ENCODE measurements around the gene PALLD. TPM values are rescaled to one million over a fixed set of nuclear protein-coding genes. Genes with fewer than 3 reads are reported as not detected.
A peak's percentile ranks its signal among the peaks of the same experiment; 100 is the strongest.

The PALLD gene
- total and polyA plus RNA-seq, 2 donors (not counting 3 experiments of a cell fraction or from before 2014, with no cell fraction given): 13.4 to 48.2 TPM

- no TSS peak for BruUV-seq (replicated peaks)
- intact Hi-C loops (cut with micrococcal nuclease) (no loop called here), dilution Hi-C loops (cut with MboI; ENCODE audit: extremely low pct_ligation_motif_present, low sequenced_read_pairs) (no loop called here)
- no peaks in the 10 kb centered on the region for H3K4me1 ChIP-seq (ENCODE audit: control insufficient read depth, extremely low read depth, insufficient read depth, low read length)
- H3K9me3 ChIP-seq (replicated peaks; ENCODE audit: control insufficient read depth, insufficient read depth, low read length): no peaks in the 10 kb centered on the region
- TF ChIP-seq GATA2 (IDR thresholded peaks at IDR 0.05; ENCODE audit: insufficient read depth, insufficient read length, low read depth, low read length) (peak; percentile 81), POLR2AphosphoS5 (IDR thresholded peaks at IDR 0.05; ENCODE audit: insufficient read depth, low read depth, low read length) (no peak)
- no peaks in the 10 kb centered on the region for H3K79me2 ChIP-seq (ENCODE audit: control insufficient read depth, insufficient read depth, low read length)
- CTCF ChIA-PET: interaction anchor here (1.0 kb wide), 1 partner anchor 12 kb away, joined by 3 read pairs; no protein-coding TSS in a partner anchor
- H3K4me3 ChIP-seq (replicated peaks in 1 of 3; ENCODE audit: insufficient read depth in 1 of 3, low read depth in 1 of 3, low read length in 3 of 3): no peak overlapping the region
- no peak overlapping the region for H3K4me2 ChIP-seq (ENCODE audit: insufficient read depth, low read length)
- no peak overlapping the region for H3K27ac ChIP-seq (ENCODE audit: insufficient read depth, low read depth, low read length)
- DNase-seq (ENCODE audit: low read depth, low spot score): peak; percentile 14
- H3K9ac ChIP-seq (replicated peaks; ENCODE audit: extremely low read depth, insufficient read depth, low read length): no peak overlapping the region
- H3K36me3 ChIP-seq (ENCODE audit: control insufficient read depth in 2 of 2, extremely low read depth in 1 of 2, insufficient read depth in 2 of 2, low read length in 2 of 2): peaks cover 3 to 8% of the 10 kb centered on the region in 2 experiments
- H2AFZ ChIP-seq (ENCODE audit: low read depth, low read length): no peak overlapping the region
- no peaks in the 10 kb centered on the region for H4K20me1 ChIP-seq (replicated peaks; ENCODE audit: control insufficient read depth, extremely low read depth, insufficient read depth, low read length)
- no peaks in the 10 kb centered on the region for H3K27me3 ChIP-seq (ENCODE audit: control insufficient read depth in 2 of 2, insufficient read depth in 2 of 2, low read length in 2 of 2)
- POLR2A ChIA-PET: no interaction called here
- FAIRE-seq: no peak
- no peaks in the 10 kb centered on the region for H3K9me1 ChIP-seq (replicated peaks; ENCODE audit: control insufficient read depth, extremely low read depth, insufficient read depth, low read length)
These were observed 391.0 kb downstream of the PALLD start for GRCh38 chr4:168887809-168888208.

GRCh38 chr4:168888715-168889215, 391.9 kb downstream of the PALLD start:
- FAIRE-seq (no peak), DNase-seq (ENCODE audit: low read depth, low spot score) (no peak)
- Histone ChIP-seq H3K4me1 (ENCODE audit: control insufficient read depth, extremely low read depth, insufficient read depth, low read length) (no peaks in the 10 kb centered on the region), H3K27me3 (ENCODE audit: control insufficient read depth in 2 of 2, insufficient read depth in 2 of 2, low read length in 2 of 2) (no peaks in the 10 kb centered on the region), H3K4me3 (replicated peaks in 1 of 3; ENCODE audit: insufficient read depth in 1 of 3, low read depth in 1 of 3, low read length in 3 of 3) (no peak overlapping the region), H3K9me3 (replicated peaks; ENCODE audit: control insufficient read depth, insufficient read depth, low read length) (no peaks in the 10 kb centered on the region), H3K9me1 (replicated peaks; ENCODE audit: control insufficient read depth, extremely low read depth, insufficient read depth, low read length) (no peaks in the 10 kb centered on the region), H2AFZ (ENCODE audit: low read depth, low read length) (no peak overlapping the region), H3K9ac (replicated peaks; ENCODE audit: extremely low read depth, insufficient read depth, low read length) (no peak overlapping the region), H3K4me2 (ENCODE audit: insufficient read depth, low read length) (no peak overlapping the region), H3K36me3 (ENCODE audit: control insufficient read depth in 2 of 2, extremely low read depth in 1 of 2, insufficient read depth in 2 of 2, low read length in 2 of 2) (peaks cover 6 to 11% of the 10 kb centered on the region in 2 experiments), H3K27ac (ENCODE audit: insufficient read depth, low read depth, low read length) (no peak overlapping the region), H4K20me1 (replicated peaks; ENCODE audit: control insufficient read depth, extremely low read depth, insufficient read depth, low read length) (no peaks in the 10 kb centered on the region), H3K79me2 (ENCODE audit: control insufficient read depth, insufficient read depth, low read length) (no peaks in the 10 kb centered on the region)
- ChIA-PET POLR2A (no interaction called here), CTCF (interaction anchor here (0.8 kb wide), 1 partner anchor 303 kb away, joined by 3 read pairs; no protein-coding TSS in a partner anchor)
- no peak for TF ChIP-seq MYC (IDR thresholded peaks at IDR 0.05; ENCODE audit: low read depth, low read length)
- no TSS peak for BruUV-seq (replicated peaks)
- dilution Hi-C loops (cut with MboI; ENCODE audit: extremely low pct_ligation_motif_present, low sequenced_read_pairs) (no loop called here), intact Hi-C loops (cut with micrococcal nuclease) (no loop called here)

All from endothelial cell of umbilical vein (primary cell).